H1 (cell line): ENCODE measurements around the gene EXD3.

Experiments used
- ATF2 ChIP-seq: IDR thresholded peaks from 2 replicates; pipeline ENCODE4 v1.6.1; 2012; ENCODE audit warnings: low read length, inconsistent platforms
- CBX8 ChIP-seq: fragments of 300-800, 300-1000 bp; sonication (generic); IDR thresholded peaks from 2 replicates; pipeline ENCODE4 v1.7.1; 2016; ENCODE audit warnings: low read depth, low read length, borderline replicate concordance
- CREB1 ChIP-seq: IDR thresholded peaks from 2 replicates; pipeline ENCODE4 v1.6.1; 2012; ENCODE audit warnings: inconsistent platforms
- CTCF ChIP-seq, 3 experiments: IDR thresholded peaks; 1 replicate in 2 of 3; 2 replicates in 1 of 3; pipeline versions ENCODE4 v1.5.1 to v1.6.1; 2011; ENCODE audit warnings: low read length in 3 of 3, mild to moderate bottlenecking in 3 of 3, inconsistent platforms in 2 of 3, low read depth in 1 of 3, moderate library complexity in 1 of 3; ENCODE audit not compliant: insufficient read depth in 1 of 3; ENCODE audit errors: control extremely low read depth in 1 of 3
- EP300 ChIP-seq, 2 experiments: IDR thresholded peaks; 1 replicate in 1 of 2; 2 replicates in 1 of 2; pipeline ENCODE4 v1.6.1; 2011 to 2012; ENCODE audit warnings: low read depth in 2 of 2, low read length in 2 of 2, mild to moderate bottlenecking in 2 of 2, borderline replicate concordance in 1 of 2, inconsistent platforms in 1 of 2, moderate library complexity in 1 of 2
- HDAC2 ChIP-seq, 2 experiments: fragments of 300-600 bp in 1 of 2; sonication (generic) in 1 of 2; IDR thresholded peaks; 2 replicates each; pipeline ENCODE4 v1.6.1; 2011 to 2012; ENCODE audit warnings: low read depth in 2 of 2, low read length in 2 of 2, mild to moderate bottlenecking in 2 of 2, moderate library complexity in 2 of 2, borderline replicate concordance in 1 of 2, inconsistent platforms in 1 of 2
- HDAC6 ChIP-seq: IDR thresholded peaks from one replicate; pipeline ENCODE4 v1.7.1; 2012; ENCODE audit warnings: low read depth, mild to moderate bottlenecking, inconsistent platforms, low read length, moderate library complexity
- JUN ChIP-seq: IDR thresholded peaks from 2 replicates; pipeline ENCODE4 v1.6.1; 2011; ENCODE audit warnings: low read depth, mild to moderate bottlenecking, improper control_type of control experiment, low read length
- KDM5A ChIP-seq: fragments of 200-600 bp; IDR thresholded peaks from 2 replicates; pipeline ENCODE4 v1.7.1; 2012; ENCODE audit warnings: mild to moderate bottlenecking, low read length, inconsistent platforms, mixed read lengths
- SP1 ChIP-seq: IDR thresholded peaks from 2 replicates; pipeline ENCODE4 v1.6.1; 2011; ENCODE audit warnings: low read depth, low read length
- SP2 ChIP-seq: IDR thresholded peaks from 2 replicates; pipeline ENCODE4 v1.6.1; 2012; ENCODE audit warnings: mild to moderate bottlenecking, low read length, inconsistent platforms
- SRF ChIP-seq: IDR thresholded peaks from 2 replicates; pipeline ENCODE4 v1.6.1; 2011; ENCODE audit warnings: mild to moderate bottlenecking, low read depth, low read length, moderate library complexity

DNA sequence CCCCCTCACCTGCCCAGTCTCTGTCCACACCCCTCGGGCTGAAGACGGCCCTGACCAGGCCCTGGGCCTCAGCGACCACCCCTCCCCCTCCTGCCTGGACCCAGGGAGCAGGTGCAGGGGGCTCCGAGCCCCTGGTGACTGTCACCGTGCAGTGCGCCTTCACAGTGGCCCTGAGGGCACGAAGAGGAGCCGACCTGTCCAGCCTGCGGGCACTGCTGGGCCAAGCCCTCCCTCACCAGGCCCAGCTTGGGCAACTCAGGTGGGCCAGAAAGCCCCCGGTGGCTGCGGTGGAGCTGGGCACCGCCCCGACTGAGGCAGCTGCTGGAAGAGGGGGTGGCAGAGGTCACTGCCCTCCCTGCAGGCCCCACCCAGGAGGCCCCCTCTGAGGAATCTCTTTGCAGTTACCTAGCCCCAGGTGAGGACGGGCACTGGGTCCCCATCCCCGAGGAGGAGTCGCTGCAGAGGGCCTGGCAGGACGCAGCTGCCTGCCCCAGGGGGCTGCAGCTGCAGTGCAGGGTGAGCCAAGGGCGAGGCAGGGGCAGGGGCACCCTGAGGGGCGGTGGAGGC is 10.5 kb upstream of the EXD3 start:
- TF ChIP-seq SP1 (no peak), HDAC2 (IDR thresholded peaks at IDR 0.05; ENCODE audit: borderline replicate concordance in 1 of 2, low read depth in 2 of 2, low read length in 2 of 2) (no peak), CTCF (IDR thresholded peaks at IDR 0.05; ENCODE audit: control extremely low read depth in 1 of 3, insufficient read depth in 1 of 3, low read depth in 1 of 3, low read length in 3 of 3) (no peak), HDAC6 (no peak), JUN (no peak), SRF (no peak), CBX8 (no peak), EP300 (IDR thresholded peaks at IDR 0.05; ENCODE audit: borderline replicate concordance in 1 of 2, low read depth in 2 of 2, low read length in 2 of 2) (no peak), CREB1 (no peak), KDM5A (no peak), ATF2 (no peak), SP2 (no peak)
